Amniotic epithelial cell (primary cell): ENCODE measurements around the gene GPR84.

Source experiments
- DNase-seq: peaks from one replicate; pipeline ENCODE4 v3.0.0-alpha.2; 2010; ENCODE audit warnings: low read depth

GPR84 gene

DNA sequence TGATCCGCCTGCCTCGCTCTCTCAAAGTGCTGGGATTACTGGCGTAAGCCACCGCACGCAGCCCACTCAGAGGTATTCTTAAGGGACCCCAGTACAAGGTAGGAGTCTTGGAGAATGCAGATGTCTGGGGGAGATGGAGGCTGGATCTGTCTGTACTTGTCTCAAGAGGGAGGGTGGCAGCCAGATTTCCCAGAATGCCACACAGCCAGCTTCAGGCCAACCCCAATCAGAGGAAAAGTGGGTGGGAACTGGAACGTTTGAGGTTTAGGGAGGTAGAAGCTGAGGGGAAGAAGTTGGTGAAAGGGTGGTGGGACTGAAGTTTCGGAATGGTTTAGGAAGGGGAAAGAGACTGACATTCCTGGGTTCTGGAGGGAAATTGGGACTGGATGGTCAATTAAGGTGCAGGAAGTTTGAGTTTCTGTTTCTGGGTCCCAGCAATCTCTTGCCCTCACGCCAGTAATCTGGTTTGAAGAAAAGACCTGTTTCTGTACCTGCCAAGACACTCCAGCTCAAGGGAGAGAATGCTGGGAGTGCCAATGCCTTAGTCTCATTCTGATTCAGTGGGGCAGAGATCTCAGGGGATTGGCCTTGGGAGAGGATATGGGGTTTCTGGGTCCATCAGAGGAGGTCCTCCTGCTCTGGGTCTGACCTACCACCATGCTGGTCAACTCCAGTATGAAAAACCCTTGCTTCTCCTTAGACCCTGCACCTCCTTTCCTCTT, 28.4 kb upstream of the GPR84 start:
- no peak for DNase-seq

GRCh38 chr12:54390668-54391551, 26.6 kb upstream of the GPR84 start:
- DNase-seq = no peak

GRCh38 chr12:54390176-54390667, 25.9 kb upstream of the GPR84 start:
- no peak for DNase-seq

DNA sequence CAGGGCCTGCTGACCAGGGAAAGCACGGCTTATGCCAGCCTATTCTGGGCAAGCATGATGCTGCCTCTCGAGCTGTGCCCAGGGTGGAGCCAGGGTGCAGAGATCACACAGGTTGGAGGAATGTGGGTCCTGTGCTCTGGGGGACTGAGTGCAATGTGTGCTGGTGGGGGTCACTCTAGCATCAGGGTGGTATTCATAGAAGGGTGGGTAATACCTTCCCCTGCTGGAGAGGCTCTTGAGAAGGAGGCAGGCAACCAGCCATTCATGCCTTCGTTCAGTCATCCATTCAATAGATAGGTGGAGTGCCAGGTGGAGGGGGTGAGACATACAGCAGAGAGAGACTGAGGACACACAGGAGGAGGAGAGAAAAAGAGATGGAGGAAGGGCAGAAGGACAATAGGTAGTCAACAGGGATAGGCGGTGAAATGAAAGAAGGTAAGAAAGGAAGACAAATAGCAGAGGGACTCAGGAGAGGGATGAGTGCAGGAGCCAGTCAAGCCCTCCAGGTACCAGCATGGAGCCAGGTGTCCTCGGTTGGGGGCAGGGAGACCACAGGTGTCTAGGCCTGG, 25.4 kb upstream of the GPR84 start:
- no peak for DNase-seq

- no peak for DNase-seq
Observed at GRCh38 chr12:54389134-54389508, 24.8 kb upstream of the GPR84 start.

DNA sequence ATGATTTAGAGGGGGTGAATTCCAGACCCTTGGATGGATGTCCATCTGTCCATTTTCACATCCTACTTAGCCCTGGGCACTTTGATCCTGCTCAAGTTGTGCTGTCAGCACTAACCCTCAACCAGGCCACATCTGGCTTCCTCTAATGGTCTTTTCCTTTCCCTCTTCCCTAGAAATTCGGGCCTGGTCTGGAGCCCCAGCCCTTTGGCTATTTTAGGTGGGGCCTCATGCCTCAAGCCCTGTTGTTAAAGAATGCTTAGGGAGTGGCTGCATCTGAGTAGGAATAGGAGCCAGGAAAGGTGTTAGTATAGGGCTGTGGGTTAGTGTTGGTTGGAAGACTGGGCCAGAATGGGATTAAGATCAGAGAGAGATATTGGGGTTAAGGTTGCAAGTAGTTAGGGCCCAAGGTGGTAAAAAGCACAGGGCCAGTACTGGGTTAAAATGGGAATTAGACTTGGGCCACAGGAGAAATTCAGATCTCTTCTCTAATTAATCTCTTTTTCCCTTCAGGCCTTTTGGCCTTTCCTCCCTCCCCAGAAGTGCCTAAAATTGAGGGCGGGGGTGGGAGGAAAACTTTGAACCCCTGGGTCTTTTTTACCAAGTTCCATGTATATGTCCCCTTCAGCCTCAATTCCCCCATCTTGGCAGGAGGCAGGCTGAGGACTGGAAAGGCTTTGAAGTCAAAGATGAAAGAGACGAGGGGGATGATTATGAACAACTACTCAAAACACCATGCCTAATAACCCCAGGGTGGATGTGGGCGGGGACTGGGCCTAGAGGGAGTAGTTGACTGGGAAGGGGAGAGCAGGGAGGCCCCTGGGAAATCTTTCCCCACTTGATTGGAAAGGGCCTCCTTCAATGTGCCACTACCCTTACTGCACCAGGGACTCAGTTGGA, 24.2 kb upstream of the GPR84 start:
- no peak for DNase-seq

- DNase-seq = no peak
Observed at GRCh38 chr12:54387114-54387467, 22.8 kb upstream of the GPR84 start.

DNA sequence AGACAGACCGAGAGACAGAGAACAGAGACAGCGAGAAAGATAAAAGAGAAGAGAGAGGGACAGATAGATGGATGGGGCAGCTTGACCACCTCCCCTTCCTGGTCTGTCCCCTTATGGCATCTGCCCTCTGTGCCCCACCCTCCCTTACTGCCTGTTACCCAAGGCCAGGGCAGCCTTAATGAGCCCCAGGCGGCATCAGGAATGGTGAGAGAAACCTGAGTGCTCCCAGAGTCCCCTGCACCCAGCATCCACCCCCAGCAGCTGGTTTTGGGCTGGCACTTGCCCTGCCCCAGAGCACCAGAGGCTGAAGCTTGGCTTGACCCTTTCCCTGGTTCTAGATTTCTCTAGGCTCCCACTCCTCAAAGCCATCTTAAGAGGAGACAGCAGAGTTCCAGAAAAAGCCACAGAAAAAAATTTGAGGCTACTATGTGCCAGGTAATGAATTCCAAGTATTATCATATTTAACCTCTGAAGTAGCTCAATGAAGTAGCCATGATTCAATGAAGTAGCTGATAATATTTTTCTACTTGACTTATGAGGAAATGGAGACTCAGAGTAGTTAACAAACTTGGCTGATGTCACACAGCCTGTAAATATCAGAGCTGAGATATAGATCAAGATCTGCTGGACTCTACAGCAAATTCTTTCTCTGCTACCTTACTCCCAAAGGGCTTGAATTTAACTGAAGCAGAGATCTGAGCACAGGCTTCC, 22.3 kb upstream of the GPR84 start:
- no peak for DNase-seq

DNA sequence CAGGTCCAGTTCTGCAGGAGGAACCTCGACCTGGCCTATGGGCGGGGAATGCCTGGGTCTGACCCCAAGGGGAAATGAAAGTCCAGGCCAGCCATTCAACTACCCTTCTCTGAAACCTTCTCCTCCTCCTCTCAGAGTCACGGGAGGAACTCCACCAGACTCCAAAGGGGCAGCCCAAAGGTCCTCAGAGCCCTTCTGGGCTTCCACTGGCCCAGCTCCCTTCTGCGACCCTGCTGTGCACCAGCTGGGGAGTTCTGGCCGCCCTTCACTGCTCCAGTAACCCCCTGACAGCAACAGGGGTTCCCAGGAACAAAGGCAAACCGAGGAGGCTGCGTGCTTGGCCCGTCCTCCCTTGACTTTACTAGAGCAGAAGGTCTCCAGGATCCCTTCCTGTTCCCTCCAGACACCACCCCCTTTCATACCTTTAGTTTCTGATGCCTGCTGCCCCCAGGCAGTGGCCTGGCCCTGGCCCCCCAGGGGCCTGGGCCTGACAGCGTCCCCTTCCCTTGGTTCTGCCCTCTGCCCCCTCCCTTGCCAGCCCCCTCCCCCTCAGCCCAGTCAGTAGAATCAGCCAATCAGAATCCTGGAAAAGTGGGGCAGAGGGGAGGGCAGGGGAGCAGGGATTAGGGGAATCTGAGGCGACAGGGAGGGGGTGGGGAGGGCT, 21.1 kb upstream of the GPR84 start:
- DNase-seq = no peak

DNA sequence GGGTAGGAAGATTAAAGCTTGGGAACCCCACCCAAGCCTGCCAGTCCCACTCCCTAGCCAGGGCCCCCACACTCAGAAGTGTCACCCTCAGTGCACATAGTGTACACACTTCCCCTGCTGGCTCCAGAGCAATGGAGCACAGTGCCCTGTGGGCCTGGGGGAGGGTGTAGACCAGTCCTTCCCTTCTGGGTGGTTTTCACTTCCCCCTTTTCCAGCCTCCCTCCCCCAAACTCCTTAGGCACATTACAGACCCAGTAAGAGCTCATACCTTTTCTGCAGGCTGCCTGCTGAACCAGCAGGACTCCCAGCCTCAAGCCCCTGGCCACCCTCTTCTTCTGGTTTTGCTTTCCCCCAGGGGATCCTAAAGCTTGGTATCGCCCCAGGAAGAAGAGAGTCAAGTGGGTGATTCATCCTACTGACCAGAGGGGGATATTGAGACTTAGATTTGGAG, 20.3 kb upstream of the GPR84 start, which contains the start of gene ZNF385A:
ZNF385A (minus strand) TSS at position 143 of the 451 bp plus-strand sequence. CDS start 219 bp downstream, outside the sequence.
- DNase-seq = no peak

DNA sequence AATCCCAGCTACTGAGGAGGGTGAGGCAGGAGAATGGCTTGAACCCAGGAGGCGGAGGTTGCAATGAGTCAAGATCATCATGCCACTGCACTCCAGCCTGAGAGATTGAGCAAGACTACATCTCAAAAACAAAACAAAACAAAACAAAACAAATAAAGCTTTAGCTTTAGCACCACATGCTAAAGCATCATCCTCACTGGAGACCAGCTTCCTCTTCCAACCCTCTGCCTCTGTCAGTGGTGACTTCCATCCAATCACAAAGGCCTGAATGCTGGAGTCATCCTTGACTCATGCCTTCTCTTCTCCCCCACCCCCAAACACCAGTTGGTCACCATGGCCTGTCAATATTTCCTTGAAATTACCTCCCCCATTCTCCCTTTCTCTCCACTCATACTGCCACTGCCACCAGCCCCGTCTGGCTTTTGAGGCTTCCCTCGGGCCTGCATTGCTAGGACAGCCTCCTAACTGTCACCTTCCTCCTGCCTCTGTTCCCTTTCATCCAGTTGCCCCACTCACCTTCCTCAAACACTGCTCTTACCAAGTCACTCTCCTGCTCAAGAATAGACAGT, 18.8 kb upstream of the GPR84 start:
- DNase-seq = peak; percentile 88

DNA sequence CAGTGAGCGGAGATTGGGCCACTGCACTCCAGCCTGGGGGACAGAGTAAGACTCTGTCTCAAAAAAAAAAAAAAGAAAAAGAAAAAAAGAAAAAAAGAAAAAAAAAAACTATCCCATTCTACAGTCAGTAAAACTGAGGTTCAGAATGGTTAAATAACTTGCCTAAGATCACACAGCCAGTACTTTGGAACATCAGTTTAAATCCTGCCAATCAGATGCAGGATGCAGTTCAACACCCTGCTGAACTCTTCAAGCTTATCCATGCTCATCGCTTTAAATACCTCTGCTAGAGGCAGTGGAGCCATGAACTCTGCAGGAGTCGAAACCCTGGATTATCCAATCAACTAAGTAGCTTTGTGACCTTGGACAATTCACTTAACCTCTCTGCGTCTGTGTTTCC, 16.9 kb upstream of the GPR84 start:
- DNase-seq = no peak

- DNase-seq = peak; percentile 70
Observed at GRCh38 chr12:54379398-54380201, 15.3 kb upstream of the GPR84 start.

GRCh38 chr12:54378796-54379397, 14.6 kb upstream of the GPR84 start:
- DNase-seq = no peak

DNA sequence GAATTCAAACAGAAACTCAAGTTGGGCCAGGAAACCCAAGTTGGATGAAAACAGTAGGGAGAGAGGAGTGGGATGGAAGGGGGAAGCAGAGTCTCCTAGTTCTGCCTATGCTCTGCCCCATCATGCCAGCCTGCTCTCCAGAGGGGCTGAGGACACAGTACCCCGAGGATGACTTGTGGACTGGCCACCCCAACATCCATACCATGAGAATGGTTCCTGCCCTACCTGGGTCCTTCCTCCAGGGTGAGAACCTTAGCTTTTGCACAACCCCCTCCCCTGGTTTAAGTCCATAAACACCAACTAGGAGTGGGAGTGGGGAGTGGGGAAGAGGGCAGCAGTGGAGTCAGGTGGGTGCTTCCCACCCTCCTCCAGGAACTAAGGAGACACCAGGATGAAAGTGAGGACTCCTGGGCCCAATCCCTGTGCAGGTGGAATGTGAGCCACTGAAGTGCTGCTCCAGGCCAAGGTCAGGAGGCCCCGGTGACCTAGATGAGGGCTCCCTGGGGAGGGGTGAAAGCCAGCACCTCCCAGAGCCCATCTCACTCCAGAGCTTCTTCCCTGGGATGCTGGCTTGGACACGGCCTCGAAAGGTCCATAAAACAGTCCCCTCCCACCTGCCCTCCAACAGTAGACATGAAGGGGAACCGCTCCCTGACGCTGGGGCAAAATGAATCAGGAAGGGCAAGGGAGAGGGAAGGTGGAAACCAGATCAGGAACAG, 13.7 kb upstream of the GPR84 start:
- no peak for DNase-seq

DNA sequence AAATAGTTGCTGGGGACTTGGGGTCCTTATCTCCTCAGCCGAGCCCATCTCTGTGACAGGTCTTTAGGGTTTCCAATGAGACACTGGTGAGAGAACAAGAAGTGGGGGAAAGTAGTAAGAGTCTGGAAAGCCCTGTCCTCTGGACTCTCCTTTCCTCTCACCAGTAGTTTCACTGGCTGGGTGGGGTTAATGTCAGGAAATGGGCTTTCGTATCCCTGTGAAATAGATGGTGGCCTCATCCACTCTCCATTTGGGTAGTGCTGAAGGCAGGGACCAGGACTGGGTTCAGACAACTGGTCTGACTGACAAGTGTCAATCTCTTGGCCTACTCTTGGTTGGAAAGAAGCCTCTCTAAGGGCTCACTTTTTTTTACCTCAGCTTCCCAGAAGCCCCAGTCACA, 12.7 kb upstream of the GPR84 start:
- no peak for DNase-seq

- peak; percentile 58 for DNase-seq
Observed at GRCh38 chr12:54376596-54376995, 12.3 kb upstream of the GPR84 start.

DNA sequence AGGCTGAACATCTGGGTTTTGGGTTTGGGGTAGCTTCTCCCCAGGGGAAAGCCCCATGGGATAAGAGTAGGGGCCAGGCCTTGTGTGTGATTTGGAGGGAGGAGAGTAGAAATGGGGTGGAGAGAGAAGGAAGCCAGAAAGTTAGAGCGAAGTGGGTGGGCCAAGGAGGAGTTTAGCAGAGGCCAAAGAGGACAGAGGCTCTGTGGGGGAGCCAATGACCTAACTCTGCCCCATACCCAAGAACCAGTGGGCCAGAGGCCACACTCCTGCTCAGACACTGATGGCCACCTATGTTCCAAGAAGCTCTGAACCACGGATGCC, 10.9 kb upstream of the GPR84 start:
- no peak for DNase-seq
